Measurements from ENCODE around the gene RAX.

RAX gene

DNA sequence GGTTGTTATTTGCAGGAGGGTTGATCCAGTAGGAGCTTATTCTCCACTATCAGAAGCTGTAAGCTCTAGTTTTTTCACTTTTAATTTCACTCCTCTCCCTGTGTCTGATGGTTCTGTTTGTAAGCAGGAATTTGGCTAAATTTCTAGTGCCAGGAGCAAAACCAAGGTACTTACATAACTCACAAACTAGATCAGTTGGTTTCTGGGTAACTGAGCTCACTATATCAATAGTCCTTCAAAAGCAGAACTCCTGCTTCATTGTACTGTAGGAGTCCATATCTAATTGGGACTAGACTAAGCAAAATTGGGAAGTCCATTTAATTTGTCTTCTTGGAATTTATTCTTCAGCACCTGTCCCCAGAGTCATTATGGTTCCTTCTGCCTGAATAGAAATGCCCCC, 20.1 kb upstream of the RAX start:
- Histone ChIP-seq H3K9me2 (replicated peaks; ENCODE audit: insufficient read depth, low read length) (no peaks in the 10 kb centered on the region), H3K79me2 (ENCODE audit: insufficient read depth, low read length) (no peaks in the 10 kb centered on the region), H3K27me3 (ENCODE audit: low read length) (no peaks in the 10 kb centered on the region), H4K20me1 (ENCODE audit: low read depth, low read length) (no peaks in the 10 kb centered on the region), H3K36me3 (ENCODE audit: low read length) (no peaks in the 10 kb centered on the region), H3K4me2 (ENCODE audit: low read depth, low read length, poor library complexity, severe bottlenecking) (no peak overlapping the region), H2AFZ (ENCODE audit: low read depth, low read length, severe bottlenecking) (no peak overlapping the region), H3K9ac (ENCODE audit: low read length) (no peak overlapping the region), H3K4me3 (ENCODE audit: insufficient read depth, low read length, poor library complexity, severe bottlenecking) (no peak overlapping the region), H3K27ac (ENCODE audit: low read depth, low read length) (no peak overlapping the region), H3F3A (ENCODE audit: insufficient read depth) (no peaks in the 10 kb centered on the region), H3K9me3 (ENCODE audit: insufficient read depth, low read length) (no peaks in the 10 kb centered on the region)
- no peak for TF ChIP-seq EZH2phosphoT487 (conservative IDR thresholded peaks at IDR 0.05; ENCODE audit: low read length)
- TF ChIP-seq, protein P1, sequence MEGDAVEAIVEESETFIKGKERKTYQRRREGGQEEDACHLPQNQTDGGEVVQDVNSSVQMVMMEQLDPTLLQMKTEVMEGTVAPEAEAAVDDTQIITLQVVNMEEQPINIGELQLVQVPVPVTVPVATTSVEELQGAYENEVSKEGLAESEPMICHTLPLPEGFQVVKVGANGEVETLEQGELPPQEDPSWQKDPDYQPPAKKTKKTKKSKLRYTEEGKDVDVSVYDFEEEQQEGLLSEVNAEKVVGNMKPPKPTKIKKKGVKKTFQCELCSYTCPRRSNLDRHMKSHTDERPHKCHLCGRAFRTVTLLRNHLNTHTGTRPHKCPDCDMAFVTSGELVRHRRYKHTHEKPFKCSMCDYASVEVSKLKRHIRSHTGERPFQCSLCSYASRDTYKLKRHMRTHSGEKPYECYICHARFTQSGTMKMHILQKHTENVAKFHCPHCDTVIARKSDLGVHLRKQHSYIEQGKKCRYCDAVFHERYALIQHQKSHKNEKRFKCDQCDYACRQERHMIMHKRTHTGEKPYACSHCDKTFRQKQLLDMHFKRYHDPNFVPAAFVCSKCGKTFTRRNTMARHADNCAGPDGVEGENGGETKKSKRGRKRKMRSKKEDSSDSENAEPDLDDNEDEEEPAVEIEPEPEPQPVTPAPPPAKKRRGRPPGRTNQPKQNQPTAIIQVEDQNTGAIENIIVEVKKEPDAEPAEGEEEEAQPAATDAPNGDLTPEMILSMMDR (IDR thresholded peaks at IDR 0.05; ENCODE audit: insufficient read depth, low read length, poor library complexity, severe bottlenecking): no peak

GRCh38 chr18:59286341-59286740, 13.1 kb upstream of the RAX start:
- H3K79me2 ChIP-seq (ENCODE audit: insufficient read depth, low read length): no peaks in the 10 kb centered on the region
- no peak overlapping the region for H3K4me2 ChIP-seq (ENCODE audit: low read depth, low read length, poor library complexity, severe bottlenecking)
- no peaks in the 10 kb centered on the region for H4K20me1 ChIP-seq (ENCODE audit: low read depth, low read length)
- no peak overlapping the region for H2AFZ ChIP-seq (ENCODE audit: low read depth, low read length, severe bottlenecking)
- no peak overlapping the region for H3K27ac ChIP-seq (ENCODE audit: low read depth, low read length)
- H3K36me3 ChIP-seq (ENCODE audit: low read length): no peaks in the 10 kb centered on the region
- no peak overlapping the region for H3K9ac ChIP-seq (ENCODE audit: low read length)
- no peaks in the 10 kb centered on the region for H3K9me3 ChIP-seq (ENCODE audit: insufficient read depth, low read length)
- H3K9me2 ChIP-seq (replicated peaks; ENCODE audit: insufficient read depth, low read length): no peaks in the 10 kb centered on the region
- TF ChIP-seq, protein P1 (IDR thresholded peaks at IDR 0.05; ENCODE audit: insufficient read depth, low read length, poor library complexity, severe bottlenecking): no peak
- TF ChIP-seq EZH2phosphoT487 (conservative IDR thresholded peaks at IDR 0.05; ENCODE audit: low read length): no peak
- no peak overlapping the region for H3K4me3 ChIP-seq (ENCODE audit: insufficient read depth, low read length, poor library complexity, severe bottlenecking)
- H3K27me3 ChIP-seq (ENCODE audit: low read length): no peaks in the 10 kb centered on the region
- H3F3A ChIP-seq (ENCODE audit: insufficient read depth): no peaks in the 10 kb centered on the region

DNA sequence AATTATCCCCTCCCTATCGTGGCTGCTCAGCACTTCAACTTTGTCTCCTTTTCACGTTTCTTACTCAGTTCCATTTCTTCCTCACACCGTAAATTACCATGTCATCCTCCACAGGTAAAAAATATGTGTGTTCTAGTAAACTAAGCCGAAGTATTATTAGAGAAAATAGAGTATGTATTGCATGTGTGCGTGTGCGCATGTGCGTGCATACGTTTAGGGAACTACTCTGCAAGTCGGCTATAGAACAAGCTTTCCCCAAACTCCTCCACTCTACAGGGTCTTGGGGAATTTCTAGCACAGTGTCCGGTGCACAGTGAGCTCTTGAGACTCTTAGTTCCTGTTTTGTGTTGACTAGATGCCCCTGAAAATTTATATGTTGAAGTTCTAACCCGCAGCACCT, 9.1 kb upstream of the RAX start:
- no peaks in the 10 kb centered on the region for H3K27me3 ChIP-seq (ENCODE audit: low read length)
- no peak overlapping the region for H3K4me2 ChIP-seq (ENCODE audit: low read depth, low read length, poor library complexity, severe bottlenecking)
- H3K4me3 ChIP-seq (ENCODE audit: insufficient read depth, low read length, poor library complexity, severe bottlenecking): no peak overlapping the region
- H3K9me2 ChIP-seq (replicated peaks; ENCODE audit: insufficient read depth, low read length): no peaks in the 10 kb centered on the region
- no peaks in the 10 kb centered on the region for H3K36me3 ChIP-seq (ENCODE audit: low read length)
- no peaks in the 10 kb centered on the region for H3K79me2 ChIP-seq (ENCODE audit: insufficient read depth, low read length)
- H3K9me3 ChIP-seq (ENCODE audit: insufficient read depth, low read length): no peaks in the 10 kb centered on the region
- H3F3A ChIP-seq (ENCODE audit: insufficient read depth): no peaks in the 10 kb centered on the region
- TF ChIP-seq, protein P1 (IDR thresholded peaks at IDR 0.05; ENCODE audit: insufficient read depth, low read length, poor library complexity, severe bottlenecking): no peak
- no peak for TF ChIP-seq EZH2phosphoT487 (conservative IDR thresholded peaks at IDR 0.05; ENCODE audit: low read length)
- H3K27ac ChIP-seq (ENCODE audit: low read depth, low read length): no peak overlapping the region
- H3K9ac ChIP-seq (ENCODE audit: low read length): no peak overlapping the region
- no peaks in the 10 kb centered on the region for H4K20me1 ChIP-seq (ENCODE audit: low read depth, low read length)
- no peak overlapping the region for H2AFZ ChIP-seq (ENCODE audit: low read depth, low read length, severe bottlenecking)

Measured in SU-DHL-6 (cell line).